GM18507 (cell line): ENCODE results near the gene ELMOD3.
A peak's percentile ranks its signal among the peaks of the same experiment; 100 is the strongest.

ENCODE experiments used
- DNase-seq: peaks from one replicate; pipeline ENCODE4 v3.0.0; 2011; ENCODE audit warnings: low read depth; ENCODE audit not compliant: insufficient read length; ENCODE audit errors: extremely low spot score
- FAIRE-seq: peaks from 2 replicates; lab custom pipeline; 2011; peaks lifted over from hg19 to GRCh38; lab: Jason Lieb, UNC

The ELMOD3 gene

GRCh38 chr2:85418132-85419008, 63.8 kb downstream of the ELMOD3 start, which contains the start of gene SH2D6:
Gene SH2D6 (plus strand): TSS chr2:85418714. CDS start chr2:85429466, 10,752 bp downstream.
- DNase-seq = peak; percentile 81
- FAIRE-seq = peak; percentile 26

GRCh38 chr2:85419009-85419675, 64.6 kb downstream of the ELMOD3 start:
- FAIRE-seq = no peak

GRCh38 chr2:85420536-85421259, 66.1 kb downstream of the ELMOD3 start:
- peak; percentile 80 for DNase-seq
- peak; percentile 79 for FAIRE-seq

More at GRCh38 chr2:85419009-85419675, 64.6 kb downstream of the ELMOD3 start:
- no peak for DNase-seq

GRCh38 chr2:85421260-85422071, 66.9 kb downstream of the ELMOD3 start:
- DNase-seq = no peak

GRCh38 chr2:85422072-85422457, 67.5 kb downstream of the ELMOD3 start:
- no peak for DNase-seq
- FAIRE-seq = no peak

More at GRCh38 chr2:85421260-85422071, 66.9 kb downstream of the ELMOD3 start:
- no peak for FAIRE-seq

GRCh38 chr2:85423525-85423924, 69.0 kb downstream of the ELMOD3 start:
- FAIRE-seq (no peak), DNase-seq (no peak)

GRCh38 chr2:85425588-85425987, 71.0 kb downstream of the ELMOD3 start:
- DNase-seq (no peak), FAIRE-seq (no peak)

DNA sequence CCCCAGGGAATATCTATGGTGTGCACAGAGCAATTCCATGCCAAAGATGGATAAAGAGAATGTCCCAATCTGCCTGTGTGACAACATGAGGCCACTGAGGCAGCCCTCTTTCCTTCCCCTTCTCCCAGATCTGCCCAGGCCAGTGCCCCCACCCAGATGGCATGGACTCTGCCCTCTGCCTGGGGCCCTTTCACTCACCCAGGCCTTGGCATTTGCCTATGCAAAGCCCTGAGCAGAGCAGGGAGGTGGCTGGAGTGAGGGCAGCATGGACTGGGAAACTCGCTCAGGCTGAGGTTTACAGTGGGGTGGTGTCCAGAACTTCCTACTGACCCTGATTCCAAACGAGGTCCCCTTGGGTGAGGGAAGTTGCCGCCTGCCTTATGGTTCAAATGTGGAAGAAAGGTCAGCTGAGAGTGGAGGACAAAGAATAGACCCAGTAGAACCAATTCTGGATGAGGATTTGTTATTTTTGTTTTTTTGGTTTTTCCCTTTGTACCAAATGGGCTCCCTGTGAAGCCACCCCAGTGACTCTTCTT, 72.8 kb downstream of the ELMOD3 start:
- DNase-seq = no peak
- no peak for FAIRE-seq

GRCh38 chr2:85428343-85428881, 73.8 kb downstream of the ELMOD3 start:
- no peak for FAIRE-seq
- DNase-seq = no peak

GRCh38 chr2:85429213-85429923, 74.8 kb downstream of the ELMOD3 start:
- FAIRE-seq (no peak), DNase-seq (no peak)

DNA sequence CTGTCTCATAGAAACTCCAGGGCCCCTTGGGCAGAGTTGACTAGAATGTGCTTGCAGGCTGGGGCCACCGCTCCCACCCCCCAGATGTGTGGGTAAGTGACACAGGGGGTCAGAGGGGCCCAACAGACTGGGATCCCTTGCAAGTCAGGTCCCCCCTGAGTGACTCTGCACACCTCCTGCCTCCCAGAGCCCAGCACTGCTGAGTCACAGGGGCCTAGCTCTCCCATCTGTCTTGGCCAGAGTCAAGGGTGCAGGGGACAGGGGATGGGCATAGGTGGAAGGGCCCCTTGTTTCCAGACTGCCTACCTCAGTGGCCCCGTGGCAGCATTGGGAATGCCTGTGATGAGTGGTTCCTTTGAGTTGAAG, 75.3 kb downstream of the ELMOD3 start:
- no peak for FAIRE-seq

GRCh38 chr2:85430752-85431569, 76.4 kb downstream of the ELMOD3 start:
- DNase-seq = no peak
- FAIRE-seq = no peak

More for the DNA sequence above, 75.3 kb downstream of the ELMOD3 start:
- no peak for DNase-seq

DNA sequence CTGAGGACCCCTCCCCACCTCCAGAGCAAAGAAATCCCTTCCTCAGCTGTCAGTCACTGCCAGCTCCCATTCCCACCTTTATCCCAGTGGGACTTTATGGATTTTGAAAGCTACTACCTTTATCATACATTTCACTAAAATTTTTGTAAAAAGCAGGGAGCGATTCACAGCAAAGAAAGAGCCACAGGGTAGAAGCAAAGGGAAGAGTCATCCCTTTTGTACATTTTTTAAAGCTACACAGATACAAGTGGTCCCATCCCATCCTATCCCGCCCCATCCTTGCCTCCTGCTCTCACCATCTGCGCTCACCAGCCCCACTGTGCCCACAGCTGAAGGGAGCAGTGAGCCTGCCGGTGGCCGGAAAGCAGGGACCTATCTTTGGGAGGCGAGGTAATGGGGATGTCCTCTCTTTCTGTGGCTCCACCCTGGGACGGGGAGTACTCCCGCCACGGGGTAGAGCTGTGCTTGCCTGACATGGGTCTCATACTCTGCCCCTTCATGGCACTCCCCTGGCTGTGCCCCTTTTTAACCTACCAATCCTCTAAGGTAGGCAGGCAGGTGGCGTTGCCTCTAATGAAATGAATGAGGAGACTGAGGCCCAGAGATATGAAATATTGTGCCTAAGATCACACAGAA, 77.1 kb downstream of the ELMOD3 start:
- DNase-seq (no peak), FAIRE-seq (no peak)

- FAIRE-seq = no peak
- no peak for DNase-seq
Measured at GRCh38 chr2:85433511-85434089, 79.0 kb downstream of the ELMOD3 start.

DNA sequence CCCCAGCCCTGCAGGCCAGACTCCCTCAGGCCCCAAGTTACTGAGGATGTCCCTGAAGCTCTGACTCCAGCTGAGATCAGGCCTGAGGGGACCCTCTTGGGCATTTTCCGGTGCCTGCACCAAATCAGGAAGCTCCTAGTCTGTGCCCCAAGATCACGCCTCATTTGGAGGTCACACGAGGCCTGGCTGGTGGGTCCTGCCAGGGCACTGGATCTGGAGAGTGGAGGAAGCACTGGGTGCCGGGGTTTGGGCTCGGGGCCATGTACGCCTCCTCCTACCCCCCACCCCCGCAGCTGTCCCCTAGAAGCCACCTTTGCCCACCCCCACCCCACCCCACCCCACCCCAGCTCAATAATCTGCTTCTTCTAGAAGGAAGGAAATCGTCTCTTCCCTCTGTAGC, 80.1 kb downstream of the ELMOD3 start:
- DNase-seq = no peak
- FAIRE-seq = no peak

DNA sequence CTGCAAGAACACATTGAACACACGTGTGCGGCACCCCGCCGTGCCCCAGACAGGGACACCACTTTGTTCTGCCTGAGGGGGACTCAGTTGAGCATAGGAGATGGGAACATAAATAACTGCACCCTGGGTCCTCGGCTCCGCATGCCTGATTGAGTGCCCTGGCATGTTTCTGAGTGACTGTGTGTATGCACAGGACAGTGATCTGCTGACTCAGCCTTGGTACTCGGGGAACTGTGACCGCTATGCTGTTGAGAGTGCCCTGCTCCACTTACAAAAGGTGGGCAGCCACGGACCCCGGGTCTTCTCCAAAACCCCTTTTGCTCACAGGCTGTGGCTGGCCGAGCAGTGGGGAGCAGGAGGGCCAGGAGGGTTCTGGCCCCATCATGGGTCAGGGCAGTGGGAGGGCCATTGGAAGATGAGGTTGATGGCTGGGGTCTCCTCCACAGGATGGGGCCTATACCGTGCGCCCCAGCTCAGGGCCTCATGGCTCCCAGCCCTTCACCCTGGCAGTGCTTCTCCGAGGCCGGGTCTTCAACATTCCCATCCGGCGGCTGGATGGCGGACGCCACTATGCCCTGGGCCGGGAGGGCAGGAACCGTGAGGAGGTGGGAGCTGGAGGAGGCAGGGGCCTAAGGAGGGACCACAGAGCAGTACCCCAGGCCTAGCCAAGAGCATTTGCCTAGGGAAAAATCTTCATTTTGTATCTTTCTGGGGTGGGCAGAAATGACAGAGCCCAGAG, 80.8 kb downstream of the ELMOD3 start:
- DNase-seq (no peak), FAIRE-seq (no peak)
